ENCODE data around the gene NBAS. TPM values are rescaled to one million over a fixed set of nuclear protein-coding genes. Genes with fewer than 3 reads are reported as not detected.

NBAS gene
- total RNA-seq, 1 experiment from 2014 or later, result 32.5 TPM

GRCh38 chr2:15364561-15364960, 196.6 kb downstream of the NBAS start:
- H3K9me3 Mint-ChIP-seq, result no peaks in the 10 kb centered on the region
- WGBS (ENCODE audit: extremely low coverage, insufficient read length, low lambda C conversion rate), result no CpG with 5 or more reads among the region's 2 CpGs
- Histone ChIP-seq H2BK120ac (ENCODE audit: low read depth, low read length, poor library complexity, severe bottlenecking) (no peak overlapping the region), H3K14ac (ENCODE audit: insufficient read depth, low read length) (no peak overlapping the region), H3K9ac (ENCODE audit: extremely low read depth, insufficient read length, low read length) (no peak overlapping the region), H2BK20ac (ENCODE audit: low read depth, low read length, poor library complexity, severe bottlenecking) (no peak overlapping the region), H4K5ac (ENCODE audit: insufficient read length, low read depth, low read length) (no peak overlapping the region), H3K4ac (ENCODE audit: low read depth, low read length) (no peak overlapping the region), H2BK5ac (ENCODE audit: insufficient read length, low read length) (no peak overlapping the region), H3K79me1 (ENCODE audit: insufficient read depth, low read depth, low read length, poor library complexity, severe bottlenecking) (no peaks in the 10 kb centered on the region), H3K79me2 (ENCODE audit: insufficient read depth, low read length) (no peaks in the 10 kb centered on the region), H3K27me3 (ENCODE audit: insufficient read depth, low read length) (no peaks in the 10 kb centered on the region), H4K91ac (ENCODE audit: insufficient read length, low read depth, low read length) (no peak overlapping the region), H3K18ac (ENCODE audit: insufficient read length, low read depth, low read length) (no peak overlapping the region), H3K4me2 (ENCODE audit: insufficient read depth, insufficient read length, low read length) (no peak overlapping the region), H2BK12ac (ENCODE audit: insufficient read length, low read depth, low read length) (no peak overlapping the region), H3K56ac (ENCODE audit: insufficient read length, low read depth, low read length) (no peak overlapping the region), H3K23ac (ENCODE audit: insufficient read length, low read depth, low read length) (no peak overlapping the region), H3T11ph (ENCODE audit: low read length) (no peak overlapping the region), H3K23me2 (ENCODE audit: insufficient read length, low read depth, low read length, poor library complexity, severe bottlenecking) (no peaks in the 10 kb centered on the region), H2BK15ac (ENCODE audit: low read depth, low read length) (no peak overlapping the region), H4K8ac (replicated peaks; ENCODE audit: insufficient read length, low read depth, low read length) (no peak overlapping the region), H3K9me3 (ENCODE audit: control insufficient read depth, low read depth, low read length) (no peaks in the 10 kb centered on the region), H3K4me1 (ENCODE audit: insufficient read depth, low read length) (peaks cover 10% of the 10 kb centered on the region; the same call in 1 of the 2 replicates), H3K27ac (ENCODE audit: insufficient read length, low read depth, low read length) (no peak overlapping the region), H4K20me1 (ENCODE audit: control insufficient read depth, insufficient read depth, insufficient read length) (no peaks in the 10 kb centered on the region), H2AK5ac (ENCODE audit: insufficient read length, low read length) (no peak overlapping the region), H2AFZ (ENCODE audit: low read length) (no peak overlapping the region)
- H3K36me3 Mint-ChIP-seq (ENCODE audit: insufficient read depth in 1 of 3, low read depth in 3 of 3), result peaks cover 0 to 3% (median 0%) of the 10 kb centered on the region in 3 experiments; a peak in 3 of 7 replicates
- no peak for DNase-seq
- peaks cover 21 to 25% of the 10 kb centered on the region in 2 experiments for H3K4me1 Mint-ChIP-seq
- no peaks in the 10 kb centered on the region for H3K27me3 Mint-ChIP-seq (ENCODE audit: low read depth)
- no peak overlapping the region for H3K4me3 Mint-ChIP-seq
- peak overlapping the region in 2 of 3 experiments; percentile 9 to 20; a peak in 2 of 7 replicates for H3K27ac Mint-ChIP-seq
- no peak for TF ChIP-seq CTCF (conservative IDR thresholded peaks at IDR 0.05)
